Karpas-422 (cell line): ENCODE measurements around the gene TSSK3. TPM values are rescaled to one million over a fixed set of nuclear protein-coding genes. Genes with fewer than 3 reads are reported as not detected.

ENCODE experiments used
- DNase-seq: peaks from one replicate; pipeline ENCODE4 v3.0.0-alpha.2; 2015
- H2AFZ ChIP-seq: fragments of 200-600 bp; sonication (generic); 2 replicates; pipeline ENCODE4 v1.6.1; 2014; ENCODE audit warnings: antibody characterized with exemption, low read length, mixed read lengths
- H3K27ac ChIP-seq: fragments of 200-600 bp; sonication (generic); 2 replicates; pipeline ENCODE4 v1.5.1; 2014; ENCODE audit warnings: mild to moderate bottlenecking, low read length, moderate library complexity
- H3K27me3 ChIP-seq: fragments of 200-600 bp; sonication (generic); 2 replicates; pipeline ENCODE4 v1.6.1; 2014; ENCODE audit warnings: low read length, mixed read lengths
- H3K36me3 ChIP-seq: fragments of 200-600 bp; sonication (generic); 2 replicates; pipeline ENCODE4 v1.6.1; 2014; ENCODE audit warnings: low read length, mixed read lengths; ENCODE audit not compliant: insufficient read depth
- H3K4me1 ChIP-seq: fragments of 200-600 bp; sonication (generic); 2 replicates; pipeline ENCODE4 v1.6.1; 2014; ENCODE audit warnings: mild to moderate bottlenecking, low read length, mixed read lengths
- H3K4me2 ChIP-seq: fragments of 200-600 bp; sonication (generic); 2 replicates; pipeline ENCODE4 v1.6.1; 2014; ENCODE audit warnings: low read length, low read depth, mild to moderate bottlenecking; ENCODE audit not compliant: poor library complexity, severe bottlenecking
- H3K4me3 ChIP-seq: fragments of 200-600 bp; sonication (generic); 2 replicates; pipeline ENCODE4 v1.5.1; 2014; ENCODE audit warnings: mild to moderate bottlenecking, antibody characterized with exemption, low read length, mixed read lengths
- H3K79me2 ChIP-seq: fragments of 200-600 bp; sonication (generic); 2 replicates; pipeline ENCODE4 v1.6.1; 2014; ENCODE audit warnings: mild to moderate bottlenecking, low read length, mixed read lengths
- H3K9ac ChIP-seq: fragments of 200-600 bp; sonication (generic); 2 replicates; pipeline ENCODE4 v1.6.0; 2014; ENCODE audit warnings: low read length
- H3K9me2 ChIP-seq: fragments of 200-600 bp; sonication (generic), shearing (Covaris generic); replicated peaks from 2 replicates; pipeline ENCODE4 v1.6.0; 2014; ENCODE audit warnings: mild to moderate bottlenecking, low read length, moderate library complexity; ENCODE audit not compliant: insufficient read depth
- H3K9me3 ChIP-seq: fragments of 300-700, 200-600 bp; sonication (generic); 2 replicates; pipeline ENCODE4 v1.6.1; 2014; ENCODE audit warnings: low read length, mixed read lengths
- H4K20me1 ChIP-seq: fragments of 200-600 bp; sonication (generic); 2 replicates; pipeline ENCODE4 v1.6.1; 2014; ENCODE audit warnings: mild to moderate bottlenecking, antibody characterized with exemption, low read length, low read depth; ENCODE audit not compliant: insufficient read depth
- total RNA-seq: library from RNA; depleted of rRNA; stranded (reverse); fragments of >200 nt; shearing (Covaris generic); gene quantifications from 2 replicates; pipeline ENCODE4 v1.2.3, GENCODE V29; 2014; ENCODE audit warnings: low replicate concordance; rRNA removed

Gene TSSK3
- 1.4 and 1.5 TPM in 2 replicates for total RNA-seq

DNA sequence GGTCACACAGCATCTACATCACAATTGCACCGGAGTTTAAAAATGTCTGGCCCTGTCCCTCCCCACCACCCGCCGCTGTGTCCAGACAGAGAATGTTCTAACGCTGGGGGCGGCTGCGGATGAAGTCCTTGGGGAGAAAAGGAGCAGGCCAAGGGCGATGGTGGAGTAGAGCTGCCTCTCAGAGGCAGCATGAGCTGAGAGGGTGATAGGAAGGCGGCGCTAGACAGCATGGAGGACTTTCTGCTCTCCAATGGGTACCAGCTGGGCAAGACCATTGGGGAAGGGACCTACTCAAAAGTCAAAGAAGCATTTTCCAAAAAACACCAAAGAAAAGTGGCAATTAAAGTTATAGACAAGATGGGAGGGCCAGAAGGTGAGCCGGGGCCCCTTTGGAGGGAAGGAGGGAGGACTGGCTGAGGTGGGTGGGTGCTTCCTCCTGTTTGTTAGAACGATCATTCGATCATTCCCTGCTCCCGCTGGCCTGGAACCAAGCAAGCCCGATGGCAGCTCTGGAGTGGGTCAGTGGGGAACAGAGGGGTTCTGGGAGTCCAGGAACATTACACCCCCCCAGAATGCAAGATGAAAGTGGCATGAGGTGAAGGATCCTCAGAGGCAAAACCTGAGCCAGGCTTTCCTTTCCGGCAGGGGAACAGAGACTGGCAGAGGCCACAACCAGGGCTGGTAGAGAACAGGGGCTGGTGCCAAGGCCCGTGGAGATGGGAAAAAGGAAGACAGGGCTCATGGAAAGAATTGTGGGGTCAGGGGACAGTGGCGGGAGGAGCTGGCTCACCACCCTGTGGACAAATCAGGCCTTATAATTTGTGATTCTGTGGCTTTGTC lies at the start of gene TSSK3, which contains the start of gene FAM229A:
Gene TSSK3 (plus strand): TSS at position 66 of the 840 bp plus-strand sequence. CDS start 163 bp downstream, at position 229.
Gene FAM229A (minus strand): TSS at position 12 of the 840 bp plus-strand sequence. CDS start 394 bp downstream, outside the sequence.
- no peak within 1 kb of the TSS for H3K27ac ChIP-seq
- H3K9me3 ChIP-seq = no peaks in the 10 kb centered on the region
- H3K9ac ChIP-seq = no peak within 1 kb of the TSS
- no peak within 1 kb of the TSS for H3K4me2 ChIP-seq
- no peaks in the 10 kb centered on the region for H3K9me2 ChIP-seq
- no peaks in the 10 kb centered on the region for H3K27me3 ChIP-seq
- H4K20me1 ChIP-seq = no peaks in the 10 kb centered on the region
- peaks cover 10% of the 10 kb centered on the region for H3K4me1 ChIP-seq
- peaks cover 4% of the 10 kb centered on the region; the same call in 1 of the 2 replicates for H3K36me3 ChIP-seq
- H2AFZ ChIP-seq = no peak within 1 kb of the TSS
- H3K79me2 ChIP-seq = no peaks in the 10 kb centered on the region
- H3K4me3 ChIP-seq = no peak within 1 kb of the TSS
- DNase-seq = no peak

GRCh38 chr1:32316903-32317277 lies 45.4 kb upstream of the TSSK3 start:
- Histone ChIP-seq H3K27ac (peak overlapping the region; percentile 90), H3K4me1 (peaks cover 66% of the 10 kb centered on the region), H3K27me3 (no peaks in the 10 kb centered on the region), H3K4me2 (peak overlapping the region; percentile 62), H4K20me1 (no peaks in the 10 kb centered on the region), H3K9me2 (no peaks in the 10 kb centered on the region), H2AFZ (no peak overlapping the region), H3K9me3 (no peaks in the 10 kb centered on the region), H3K36me3 (peaks cover 19% of the 10 kb centered on the region), H3K79me2 (peaks cover 65% of the 10 kb centered on the region), H3K4me3 (peak overlapping the region; percentile 44), H3K9ac (peak overlapping the region; percentile 53)
- DNase-seq = peak; percentile 77

DNA sequence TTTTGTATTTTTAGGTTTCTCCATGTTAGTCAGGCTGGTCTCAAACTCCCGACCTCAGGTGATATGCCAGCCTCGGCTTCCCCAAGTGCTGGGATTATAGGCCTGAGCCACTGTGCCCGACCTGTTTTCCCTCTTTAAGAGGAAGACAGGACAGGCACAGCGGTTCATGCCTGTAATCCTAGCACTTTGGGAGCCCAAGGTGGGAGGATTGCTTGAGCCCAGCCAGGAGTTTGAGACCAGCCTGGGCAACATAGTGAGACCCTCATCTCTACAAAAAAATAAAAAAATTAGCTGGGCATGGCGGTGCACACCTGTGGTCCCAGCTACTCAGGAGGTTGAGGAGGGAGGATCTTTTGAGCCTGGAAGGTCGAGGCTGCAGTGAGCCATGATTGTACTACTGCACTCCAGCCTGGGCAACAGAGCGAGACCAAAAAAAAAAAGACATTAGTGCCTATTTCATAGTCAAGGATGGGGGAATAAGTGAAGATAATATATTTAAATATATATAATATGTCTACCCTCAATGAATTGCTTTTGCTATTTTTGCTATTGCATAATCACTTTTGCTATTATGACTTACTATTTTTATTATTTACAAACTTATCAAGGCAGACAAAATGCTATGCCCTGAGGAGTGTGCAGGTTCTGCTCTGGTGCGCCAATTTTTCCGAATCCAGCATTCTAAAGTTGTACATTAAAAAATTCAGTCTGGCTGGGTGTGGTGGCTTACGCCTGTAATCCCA lies 44.0 kb upstream of the TSSK3 start:
- H3K27me3 ChIP-seq = no peaks in the 10 kb centered on the region
- H3K4me2 ChIP-seq = peak overlapping the region; percentile 62
- peak overlapping the region; percentile 44; the same call in 1 of the 2 replicates for H3K4me3 ChIP-seq
- no peaks in the 10 kb centered on the region for H3K9me2 ChIP-seq
- H2AFZ ChIP-seq = no peak overlapping the region
- peaks cover 77% of the 10 kb centered on the region for H3K4me1 ChIP-seq
- H3K79me2 ChIP-seq = peaks cover 60% of the 10 kb centered on the region
- H4K20me1 ChIP-seq = no peaks in the 10 kb centered on the region
- H3K9ac ChIP-seq = peak overlapping the region; percentile 53
- peaks cover 19% of the 10 kb centered on the region for H3K36me3 ChIP-seq
- H3K9me3 ChIP-seq = no peaks in the 10 kb centered on the region
- no peak for DNase-seq
- H3K27ac ChIP-seq = peak overlapping the region; percentile 90

GRCh38 chr1:32321712-32322291 lies 40.5 kb upstream of the TSSK3 start:
- peak overlapping the region; percentile 40 for H3K9ac ChIP-seq
- no peak overlapping the region for H2AFZ ChIP-seq
- no peaks in the 10 kb centered on the region for H4K20me1 ChIP-seq
- H3K9me3 ChIP-seq = no peaks in the 10 kb centered on the region
- peaks cover 35% of the 10 kb centered on the region for H3K36me3 ChIP-seq
- H3K27ac ChIP-seq = peak overlapping the region; percentile 88
- peak overlapping the region; percentile 63 for H3K4me2 ChIP-seq
- H3K4me3 ChIP-seq = peak overlapping the region; percentile 22; the same call in 1 of the 2 replicates
- peaks cover 61% of the 10 kb centered on the region for H3K4me1 ChIP-seq
- no peaks in the 10 kb centered on the region for H3K27me3 ChIP-seq
- DNase-seq = peak; percentile 52
- H3K79me2 ChIP-seq = peaks cover 51% of the 10 kb centered on the region
- no peaks in the 10 kb centered on the region for H3K9me2 ChIP-seq

- no peak overlapping the region for H3K4me3 ChIP-seq
- DNase-seq = no peak
- H3K4me1 ChIP-seq = peaks cover 12% of the 10 kb centered on the region
- no peaks in the 10 kb centered on the region for H3K9me3 ChIP-seq
- no peak overlapping the region for H2AFZ ChIP-seq
- no peaks in the 10 kb centered on the region for H3K9me2 ChIP-seq
- H3K27me3 ChIP-seq = no peaks in the 10 kb centered on the region
- peaks cover 9% of the 10 kb centered on the region; the same call in 1 of the 2 replicates for H4K20me1 ChIP-seq
- no peak overlapping the region for H3K9ac ChIP-seq
- peaks cover 49% of the 10 kb centered on the region for H3K36me3 ChIP-seq
- H3K79me2 ChIP-seq = peaks cover 10% of the 10 kb centered on the region; the same call in 1 of the 2 replicates
- no peak overlapping the region for H3K27ac ChIP-seq
- H3K4me2 ChIP-seq = no peak overlapping the region
Observed at GRCh38 chr1:32327204-32327603, 35.1 kb upstream of the TSSK3 start.

DNA sequence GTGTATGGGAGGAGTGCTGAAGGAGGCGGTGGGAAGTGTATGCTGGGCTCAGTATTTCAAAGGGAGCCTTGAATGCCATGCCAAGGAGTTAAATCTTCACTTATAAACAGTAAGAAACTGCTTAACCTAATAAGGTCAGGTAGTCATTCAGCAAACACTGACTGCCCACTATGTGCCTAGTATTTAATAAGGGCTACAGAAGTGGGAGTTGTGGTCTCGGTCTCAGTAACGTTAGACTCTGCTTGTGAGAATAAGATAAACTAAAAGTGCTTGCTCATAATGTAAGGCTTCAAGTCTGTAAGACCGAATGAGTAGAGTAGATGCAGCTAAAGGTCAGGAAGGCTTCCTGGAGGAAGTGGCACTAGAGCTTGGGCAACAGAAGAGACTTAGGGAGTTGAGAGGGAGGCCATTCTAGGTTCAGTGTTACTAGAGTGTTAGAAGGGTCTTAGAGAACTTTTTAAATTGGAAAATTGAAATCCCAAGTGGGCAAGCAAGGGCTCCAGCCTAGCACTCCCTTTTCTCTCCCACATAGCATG lies 32.3 kb upstream of the TSSK3 start:
- no peak overlapping the region for H2AFZ ChIP-seq
- H3K4me1 ChIP-seq = peaks cover 23% of the 10 kb centered on the region
- peaks cover 12% of the 10 kb centered on the region for H3K79me2 ChIP-seq
- H4K20me1 ChIP-seq = peaks cover 22% of the 10 kb centered on the region
- no peak overlapping the region for H3K27ac ChIP-seq
- H3K9me3 ChIP-seq = no peaks in the 10 kb centered on the region
- H3K9me2 ChIP-seq = no peaks in the 10 kb centered on the region
- no peak overlapping the region for H3K4me2 ChIP-seq
- no peak for DNase-seq
- no peak overlapping the region for H3K9ac ChIP-seq
- H3K4me3 ChIP-seq = no peak overlapping the region
- H3K36me3 ChIP-seq = peaks cover 51% of the 10 kb centered on the region
- H3K27me3 ChIP-seq = no peaks in the 10 kb centered on the region

GRCh38 chr1:32330558-32331151 lies 31.7 kb upstream of the TSSK3 start:
- Histone ChIP-seq H3K9me3 (no peaks in the 10 kb centered on the region), H3K4me1 (peaks cover 24% of the 10 kb centered on the region), H3K9me2 (no peaks in the 10 kb centered on the region), H3K27ac (no peak overlapping the region), H3K9ac (no peak overlapping the region), H3K4me3 (no peak overlapping the region), H3K27me3 (no peaks in the 10 kb centered on the region), H3K36me3 (peaks cover 48% of the 10 kb centered on the region), H2AFZ (no peak overlapping the region), H3K4me2 (no peak overlapping the region), H4K20me1 (peaks cover 23% of the 10 kb centered on the region), H3K79me2 (peaks cover 16% of the 10 kb centered on the region)
- no peak for DNase-seq
